Measurements from ENCODE around the gene CASQ2. TPM values are rescaled to one million over a fixed set of nuclear protein-coding genes. Genes with fewer than 3 reads are reported as not detected.

The CASQ2 gene
- total RNA-seq, 5 donors from 2014 or later (not counting 1 experiment from before 2014, with no cell fraction given) = not detected

DNA sequence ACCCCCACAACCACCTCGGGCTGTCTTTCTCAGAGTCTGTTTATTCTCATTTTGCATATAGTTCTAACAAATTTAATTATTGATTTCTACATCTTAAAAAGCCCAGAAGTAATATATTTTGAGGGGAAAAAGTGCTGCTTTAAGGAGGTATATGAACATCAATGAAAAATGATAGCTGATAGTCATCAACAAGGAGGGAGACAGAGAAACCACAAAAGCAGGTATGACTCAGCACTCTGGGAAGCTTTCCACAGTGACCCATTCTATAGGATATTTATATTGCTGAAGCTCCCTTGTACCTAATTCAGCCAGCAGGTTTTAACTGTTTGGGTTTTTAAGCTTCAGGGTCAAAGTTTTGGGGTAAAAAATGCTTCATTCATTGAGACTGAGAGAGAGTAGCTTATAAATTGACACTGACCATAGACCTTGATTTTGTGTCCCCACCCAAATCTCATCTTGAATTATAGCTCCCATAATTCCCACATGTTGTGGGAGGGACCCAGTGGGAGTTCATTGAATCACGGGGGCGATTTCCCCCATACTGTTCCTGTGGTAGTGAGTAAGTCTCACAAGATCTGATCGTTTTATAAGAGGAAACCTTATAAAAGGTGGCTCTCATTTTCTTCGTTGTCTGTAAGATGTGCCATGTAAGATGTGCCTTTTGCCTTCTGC, 99.4 kb downstream of the CASQ2 start:
- no peak overlapping the region for H3K27ac Mint-ChIP-seq
- H3K36me3 ChIP-seq (ENCODE audit: control insufficient read depth in 2 of 2, extremely low read depth in 1 of 2, insufficient read depth in 1 of 2, low read length in 1 of 2) = peaks cover 0 to 9% of the 10 kb centered on the region in 2 donors

DNA sequence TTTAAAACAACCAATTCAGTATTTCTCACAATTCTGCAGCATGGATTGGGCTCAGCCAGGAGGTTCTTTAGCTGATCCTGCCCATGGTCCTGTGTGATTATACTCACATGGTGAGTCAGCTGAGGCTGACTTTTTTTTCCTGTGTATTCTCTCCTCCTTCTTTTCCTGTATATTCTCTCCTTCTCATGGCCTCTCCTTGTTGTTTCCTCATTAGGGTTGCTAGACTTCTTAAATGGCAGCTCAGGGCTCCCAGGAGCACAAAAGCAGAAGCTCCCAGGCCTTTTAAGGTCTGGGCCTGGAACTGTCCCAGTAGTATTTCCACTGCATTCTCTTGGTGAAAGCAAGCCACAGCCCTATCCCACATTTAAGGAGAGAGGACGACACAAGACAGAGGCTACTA, 99.9 kb downstream of the CASQ2 start:
- Mint-ChIP-seq H3K27ac (no peak overlapping the region), H3K9me3 (no peaks in the 10 kb centered on the region), H3K4me3 (no peak overlapping the region), H3K27me3 (no peaks in the 10 kb centered on the region), H3K36me3 (peaks cover 6% of the 10 kb centered on the region), H3K4me1 (no peaks in the 10 kb centered on the region)
- WGBS (ENCODE audit: insufficient coverage) = no CpG with 5 or more reads among the region's 1 CpG
- H3K36me3 ChIP-seq (ENCODE audit: control insufficient read depth in 2 of 2, extremely low read depth in 1 of 2, insufficient read depth in 1 of 2, low read length in 1 of 2) = peaks cover 0 to 9% of the 10 kb centered on the region in 2 donors
- no peaks in the 10 kb centered on the region for H3K27me3 ChIP-seq (replicated peaks in 1 of 2; ENCODE audit: control insufficient read depth in 2 of 2, extremely low read depth in 1 of 2, insufficient read depth in 2 of 2, low read length in 1 of 2)
- no peak overlapping the region for H3K4me3 ChIP-seq (ENCODE audit: control insufficient read depth in 1 of 2, extremely low read depth in 1 of 2, low read length in 1 of 2)
- DNase-seq (no peak), ATAC-seq (replicated peaks in 1 of 4) (no peak)
- CTCF ChIA-PET = no interaction called here
- POLR2A ChIA-PET = no interaction called here
- no peaks in the 10 kb centered on the region for H3K4me1 ChIP-seq (ENCODE audit: control insufficient read depth in 1 of 2, extremely low read depth in 1 of 2, insufficient read depth in 2 of 2, low read length in 2 of 2)
- no peaks in the 10 kb centered on the region for H3K9me3 ChIP-seq
- H3K27ac ChIP-seq (ENCODE audit: low read length) = no peak overlapping the region

More for the DNA sequence above, 99.4 kb downstream of the CASQ2 start:
- Mint-ChIP-seq H3K4me1 (no peaks in the 10 kb centered on the region), H3K36me3 (peaks cover 2% of the 10 kb centered on the region), H3K27me3 (no peaks in the 10 kb centered on the region), H3K9me3 (no peaks in the 10 kb centered on the region), H3K4me3 (no peak overlapping the region)
- Histone ChIP-seq H3K4me3 (ENCODE audit: control insufficient read depth in 1 of 2, extremely low read depth in 1 of 2, low read length in 1 of 2) (no peak overlapping the region), H3K9me3 (no peaks in the 10 kb centered on the region), H3K27me3 (replicated peaks in 1 of 2; ENCODE audit: control insufficient read depth in 2 of 2, extremely low read depth in 1 of 2, insufficient read depth in 2 of 2, low read length in 1 of 2) (no peaks in the 10 kb centered on the region), H3K4me1 (ENCODE audit: control insufficient read depth in 1 of 2, extremely low read depth in 1 of 2, insufficient read depth in 2 of 2, low read length in 2 of 2) (no peaks in the 10 kb centered on the region), H3K27ac (ENCODE audit: low read length) (no peak overlapping the region)
- CTCF ChIA-PET = interaction anchor here in 1 of 2 donors (0.6 kb wide), 1 partner anchor 67 kb away, joined by 7 read pairs; no protein-coding TSS in a partner anchor
- no CpG with 5 or more reads among the region's 5 CpGs for WGBS (ENCODE audit: insufficient coverage)
- POLR2A ChIA-PET = no interaction called here
- DNase-seq (no peak), ATAC-seq (replicated peaks in 1 of 4) (no peak)

DNA sequence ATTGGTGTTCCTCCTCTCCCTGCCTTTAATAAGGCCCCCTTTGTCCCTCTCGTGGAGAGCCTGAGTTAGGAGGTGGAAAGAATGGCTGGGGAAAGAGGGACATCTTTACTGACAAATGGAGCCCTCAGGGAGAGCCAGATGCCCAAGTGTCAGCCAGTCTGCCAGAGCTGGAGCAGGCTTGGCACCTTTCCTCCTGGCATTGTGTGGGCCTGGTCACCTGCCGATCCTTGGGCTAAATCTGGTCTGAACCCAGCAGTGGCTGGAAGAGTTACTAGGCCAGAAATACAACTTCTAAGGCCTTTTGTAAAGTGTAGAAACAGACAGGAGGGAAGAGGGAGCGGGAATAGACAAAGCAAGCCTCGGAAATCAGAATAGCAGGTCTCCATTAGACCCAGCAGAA, 101.8 kb downstream of the CASQ2 start:
- CTCF ChIA-PET = no interaction called here
- H3K27me3 ChIP-seq (replicated peaks in 1 of 2; ENCODE audit: control insufficient read depth in 2 of 2, extremely low read depth in 1 of 2, insufficient read depth in 2 of 2, low read length in 1 of 2) = no peaks in the 10 kb centered on the region
- DNase-seq (no peak), ATAC-seq (replicated peaks in 1 of 4) (no peak)
- H3K4me3 ChIP-seq (ENCODE audit: control insufficient read depth in 1 of 2, extremely low read depth in 1 of 2, low read length in 1 of 2) = no peak overlapping the region
- Mint-ChIP-seq H3K27me3 (no peaks in the 10 kb centered on the region), H3K4me3 (no peak overlapping the region), H3K9me3 (no peaks in the 10 kb centered on the region), H3K27ac (no peak overlapping the region), H3K4me1 (no peaks in the 10 kb centered on the region), H3K36me3 (peaks cover 6% of the 10 kb centered on the region)
- no peak overlapping the region for H3K27ac ChIP-seq (ENCODE audit: low read length)
- H3K4me1 ChIP-seq (ENCODE audit: control insufficient read depth in 1 of 2, extremely low read depth in 1 of 2, insufficient read depth in 2 of 2, low read length in 2 of 2) = no peaks in the 10 kb centered on the region
- 75% methylated on average over 2 of the region's 4 CpGs for WGBS (ENCODE audit: insufficient coverage)
- H3K9me3 ChIP-seq = no peaks in the 10 kb centered on the region
- POLR2A ChIA-PET = no interaction called here
- peaks cover 3 to 7% of the 10 kb centered on the region in 2 donors for H3K36me3 ChIP-seq (ENCODE audit: control insufficient read depth in 2 of 2, extremely low read depth in 1 of 2, insufficient read depth in 1 of 2, low read length in 1 of 2)

DNA sequence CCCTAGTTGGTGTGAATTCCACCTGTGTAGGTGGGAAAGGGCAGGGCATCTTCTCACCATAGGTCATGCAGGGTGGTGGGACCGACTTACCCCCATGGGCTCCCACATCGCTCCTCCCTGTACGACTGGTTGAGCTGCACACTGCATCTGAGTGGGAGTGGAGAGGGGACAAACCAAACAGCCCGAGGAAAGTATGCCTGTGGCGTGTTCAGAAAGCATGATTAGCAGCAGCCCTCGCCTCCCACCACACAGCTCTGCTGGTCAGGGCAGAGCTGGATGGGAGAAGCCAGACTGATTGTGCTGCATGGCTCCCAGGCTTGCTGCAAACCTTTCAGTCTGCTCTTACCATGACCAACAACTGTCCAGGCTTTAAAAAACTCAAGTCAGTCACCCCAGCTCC, 102.3 kb downstream of the CASQ2 start:
- no peaks in the 10 kb centered on the region for H3K9me3 ChIP-seq
- 73% methylated on average over 3 of the region's 6 CpGs for WGBS (ENCODE audit: insufficient coverage)
- ChIA-PET POLR2A (no interaction called here), CTCF (no interaction called here)
- no peak overlapping the region for H3K4me3 Mint-ChIP-seq
- H3K27ac ChIP-seq (ENCODE audit: low read length) = no peak overlapping the region
- no peak for DNase-seq
- H3K27ac Mint-ChIP-seq = no peak overlapping the region
- H3K9me3 Mint-ChIP-seq = no peaks in the 10 kb centered on the region
- no peaks in the 10 kb centered on the region for H3K4me1 Mint-ChIP-seq
- H3K4me3 ChIP-seq (ENCODE audit: control insufficient read depth in 1 of 2, extremely low read depth in 1 of 2, low read length in 1 of 2) = no peak overlapping the region
- H3K27me3 ChIP-seq (replicated peaks in 1 of 2; ENCODE audit: control insufficient read depth in 2 of 2, extremely low read depth in 1 of 2, insufficient read depth in 2 of 2, low read length in 1 of 2) = no peaks in the 10 kb centered on the region
- H3K36me3 ChIP-seq (ENCODE audit: control insufficient read depth in 2 of 2, extremely low read depth in 1 of 2, insufficient read depth in 1 of 2, low read length in 1 of 2) = peaks cover 3 to 5% of the 10 kb centered on the region in 2 donors
- H3K4me1 ChIP-seq (ENCODE audit: control insufficient read depth in 1 of 2, extremely low read depth in 1 of 2, insufficient read depth in 2 of 2, low read length in 2 of 2) = no peaks in the 10 kb centered on the region
- H3K36me3 Mint-ChIP-seq = peaks cover 6% of the 10 kb centered on the region
- ATAC-seq (replicated peaks in 1 of 4) = no peak
- H3K27me3 Mint-ChIP-seq = no peaks in the 10 kb centered on the region

DNA sequence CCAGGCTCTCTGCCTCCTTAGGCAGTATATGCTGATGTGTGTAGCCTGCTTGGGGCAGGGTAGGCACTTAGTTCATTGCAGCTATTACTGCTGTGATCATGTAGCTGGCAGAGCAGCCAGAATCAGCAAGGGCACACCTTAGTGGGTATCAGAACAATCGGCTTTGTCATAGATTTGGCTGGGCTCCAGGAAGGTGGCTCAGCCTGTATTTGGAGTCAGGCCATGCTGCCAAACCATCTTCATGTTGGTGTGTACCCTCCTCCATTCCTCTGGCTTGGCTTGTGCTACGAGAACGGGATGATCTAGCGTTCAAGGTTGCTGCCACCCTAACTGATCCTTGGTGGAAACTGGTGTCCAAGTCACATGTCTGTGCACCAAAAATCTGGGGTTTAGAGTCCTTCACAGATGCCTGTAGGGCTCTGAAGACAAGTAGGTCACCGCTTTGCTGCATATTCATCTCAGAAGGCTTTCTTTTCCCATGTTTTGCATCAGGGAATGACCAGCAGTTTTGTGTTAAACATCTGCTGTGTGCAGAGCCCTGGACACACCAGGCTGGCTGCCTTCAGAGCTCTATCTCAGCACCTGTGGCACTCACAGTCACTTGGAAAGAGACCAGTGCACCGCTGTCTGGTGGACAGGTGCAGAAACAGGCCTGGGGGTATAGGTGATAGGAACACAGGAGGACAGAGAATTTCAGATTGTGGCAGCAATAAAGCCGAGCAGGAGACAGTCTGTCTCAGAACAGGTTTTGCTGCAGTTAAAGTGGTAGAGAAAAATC, 103.0 kb downstream of the CASQ2 start:
- ATAC-seq (replicated peaks in 1 of 4) (no peak), DNase-seq (no peak)
- Mint-ChIP-seq H3K9me3 (no peaks in the 10 kb centered on the region), H3K36me3 (peaks cover 6% of the 10 kb centered on the region), H3K4me1 (no peaks in the 10 kb centered on the region), H3K27ac (no peak overlapping the region), H3K4me3 (no peak overlapping the region), H3K27me3 (no peaks in the 10 kb centered on the region)
- no peaks in the 10 kb centered on the region for H3K4me1 ChIP-seq (ENCODE audit: control insufficient read depth in 1 of 2, extremely low read depth in 1 of 2, insufficient read depth in 2 of 2, low read length in 2 of 2)
- no peak overlapping the region for H3K4me3 ChIP-seq (ENCODE audit: control insufficient read depth in 1 of 2, extremely low read depth in 1 of 2, low read length in 1 of 2)
- POLR2A ChIA-PET = no interaction called here
- no peaks in the 10 kb centered on the region for H3K9me3 ChIP-seq
- no peak overlapping the region for H3K27ac ChIP-seq (ENCODE audit: low read length)
- CTCF ChIA-PET = no interaction called here
- H3K27me3 ChIP-seq (replicated peaks in 1 of 2; ENCODE audit: control insufficient read depth in 2 of 2, extremely low read depth in 1 of 2, insufficient read depth in 2 of 2, low read length in 1 of 2) = no peaks in the 10 kb centered on the region
- H3K36me3 ChIP-seq (ENCODE audit: control insufficient read depth in 2 of 2, extremely low read depth in 1 of 2, insufficient read depth in 1 of 2, low read length in 1 of 2) = peaks cover 5% of the 10 kb centered on the region in 2 donors
- 89% methylated on average over 7 of the region's 7 CpGs for WGBS (ENCODE audit: insufficient coverage)

DNA sequence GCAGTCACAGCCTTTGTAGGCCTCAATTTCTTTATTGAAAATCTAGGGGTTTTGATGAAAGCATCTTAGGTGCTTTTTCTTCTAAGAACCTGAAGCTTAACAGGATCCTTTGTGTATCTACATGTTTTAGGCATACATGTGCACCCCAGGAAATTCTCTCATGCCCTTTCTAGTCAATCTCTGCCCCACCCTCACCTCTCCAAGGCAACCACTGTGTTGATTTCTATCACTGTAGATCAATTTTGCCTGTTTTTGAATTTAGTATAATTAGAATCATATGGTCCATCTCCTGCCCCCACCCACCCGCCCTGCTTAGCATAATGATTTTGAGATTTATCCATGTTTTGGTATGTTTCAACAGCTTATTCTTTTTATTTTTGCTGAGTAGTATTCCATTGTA, 107.4 kb downstream of the CASQ2 start:
- Mint-ChIP-seq H3K36me3 (peaks cover 9% of the 10 kb centered on the region), H3K4me3 (no peak overlapping the region)
- CTCF ChIA-PET = no interaction called here

More for the DNA sequence above, 107.4 kb downstream of the CASQ2 start:
- no peak overlapping the region for H3K4me3 ChIP-seq (ENCODE audit: control insufficient read depth in 1 of 2, extremely low read depth in 1 of 2, low read length in 1 of 2)
- H3K27me3 ChIP-seq (replicated peaks in 1 of 2; ENCODE audit: control insufficient read depth in 2 of 2, extremely low read depth in 1 of 2, insufficient read depth in 2 of 2, low read length in 1 of 2) = no peaks in the 10 kb centered on the region
- Mint-ChIP-seq H3K4me1 (peaks cover 0 to 2% (median 0%) of the 10 kb centered on the region in 3 donors), H3K9me3 (no peaks in the 10 kb centered on the region), H3K27me3 (peaks cover 0 to 1% of the 10 kb centered on the region in 2 donors), H3K27ac (no peak overlapping the region)
- DNase-seq (no peak), ATAC-seq (replicated peaks in 1 of 4) (no peak)
- H3K27ac ChIP-seq (ENCODE audit: low read length) = no peak overlapping the region
- peaks cover 2 to 6% of the 10 kb centered on the region in 2 donors for H3K36me3 ChIP-seq (ENCODE audit: control insufficient read depth in 2 of 2, extremely low read depth in 1 of 2, insufficient read depth in 1 of 2, low read length in 1 of 2)
- POLR2A ChIA-PET = no interaction called here
- WGBS (ENCODE audit: insufficient coverage) = no CpG with 5 or more reads among the region's 1 CpG
- no peaks in the 10 kb centered on the region for H3K9me3 ChIP-seq
- no peaks in the 10 kb centered on the region for H3K4me1 ChIP-seq (ENCODE audit: control insufficient read depth in 1 of 2, extremely low read depth in 1 of 2, insufficient read depth in 2 of 2, low read length in 2 of 2)
